Measurements from ENCODE around the gene KRT85. TPM values are rescaled to one million over a fixed set of nuclear protein-coding genes. Genes with fewer than 3 reads are reported as not detected.

Gene KRT85
- total RNA-seq, 1 donor from 2014 or later, result not detected

DNA sequence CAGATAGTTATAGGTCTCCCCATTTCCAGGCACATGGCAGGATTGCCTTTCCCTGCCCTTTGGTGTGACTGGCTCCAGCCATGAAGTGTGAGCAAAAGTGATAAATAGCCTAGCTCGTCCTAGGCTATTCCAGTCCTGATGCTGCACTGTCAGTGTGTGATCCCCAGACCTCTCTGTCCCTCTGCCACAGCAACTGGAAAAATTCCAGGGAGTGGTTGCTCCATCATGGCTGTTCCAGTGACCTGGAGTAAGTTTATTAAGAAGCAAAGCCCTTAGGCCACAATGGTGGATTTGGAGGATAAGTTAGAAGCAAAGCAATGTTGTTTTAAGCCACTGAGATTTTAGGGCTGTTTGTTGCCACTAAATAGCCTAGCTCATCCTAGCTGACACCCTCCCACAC lies 36.2 kb downstream of the KRT85 start:
- Histone ChIP-seq H3K9me3 (ENCODE audit: insufficient read depth, low read depth, low read length) (peaks cover 4% of the 10 kb centered on the region), H4K20me1 (ENCODE audit: insufficient read depth, low read length) (no peaks in the 10 kb centered on the region), H3K36me3 (ENCODE audit: insufficient read depth, low read length) (no peaks in the 10 kb centered on the region), H3K27ac (ENCODE audit: low read depth, low read length) (no peak overlapping the region), H3K27me3 (ENCODE audit: insufficient read depth, low read length) (peaks cover 16% of the 10 kb centered on the region), H3K79me2 (ENCODE audit: insufficient read depth, low read length) (no peaks in the 10 kb centered on the region), H2AFZ (ENCODE audit: low read depth, low read length) (no peak overlapping the region), H3K9ac (ENCODE audit: low read length) (no peak overlapping the region), H3K4me2 (ENCODE audit: low read length) (no peak overlapping the region), H3K4me1 (ENCODE audit: insufficient read depth, low read length) (no peaks in the 10 kb centered on the region), H3K4me3 (ENCODE audit: insufficient read depth, low read depth, low read length) (no peak overlapping the region)
- peaks cover 36% of the 10 kb centered on the region for H3K27me3 Mint-ChIP-seq (ENCODE audit: low read depth, unreplicated experiment)
- TF ChIP-seq, protein P1, sequence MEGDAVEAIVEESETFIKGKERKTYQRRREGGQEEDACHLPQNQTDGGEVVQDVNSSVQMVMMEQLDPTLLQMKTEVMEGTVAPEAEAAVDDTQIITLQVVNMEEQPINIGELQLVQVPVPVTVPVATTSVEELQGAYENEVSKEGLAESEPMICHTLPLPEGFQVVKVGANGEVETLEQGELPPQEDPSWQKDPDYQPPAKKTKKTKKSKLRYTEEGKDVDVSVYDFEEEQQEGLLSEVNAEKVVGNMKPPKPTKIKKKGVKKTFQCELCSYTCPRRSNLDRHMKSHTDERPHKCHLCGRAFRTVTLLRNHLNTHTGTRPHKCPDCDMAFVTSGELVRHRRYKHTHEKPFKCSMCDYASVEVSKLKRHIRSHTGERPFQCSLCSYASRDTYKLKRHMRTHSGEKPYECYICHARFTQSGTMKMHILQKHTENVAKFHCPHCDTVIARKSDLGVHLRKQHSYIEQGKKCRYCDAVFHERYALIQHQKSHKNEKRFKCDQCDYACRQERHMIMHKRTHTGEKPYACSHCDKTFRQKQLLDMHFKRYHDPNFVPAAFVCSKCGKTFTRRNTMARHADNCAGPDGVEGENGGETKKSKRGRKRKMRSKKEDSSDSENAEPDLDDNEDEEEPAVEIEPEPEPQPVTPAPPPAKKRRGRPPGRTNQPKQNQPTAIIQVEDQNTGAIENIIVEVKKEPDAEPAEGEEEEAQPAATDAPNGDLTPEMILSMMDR (IDR thresholded peaks at IDR 0.05; ENCODE audit: insufficient read depth, low read depth, low read length), result no peak
- peaks cover 3% of the 10 kb centered on the region for H3K9me3 Mint-ChIP-seq (ENCODE audit: unreplicated experiment)
- H3K4me1 Mint-ChIP-seq (ENCODE audit: low read depth, unreplicated experiment), result no peaks in the 10 kb centered on the region
- FAIRE-seq (no peak), DNase-seq (ENCODE audit: low read depth) (no peak)
- no peak overlapping the region for H3K27ac Mint-ChIP-seq (ENCODE audit: unreplicated experiment)
- H3K4me3 Mint-ChIP-seq (ENCODE audit: unreplicated experiment), result no peak overlapping the region
- no peaks in the 10 kb centered on the region for H3K36me3 Mint-ChIP-seq (ENCODE audit: low read depth, unreplicated experiment)

DNA sequence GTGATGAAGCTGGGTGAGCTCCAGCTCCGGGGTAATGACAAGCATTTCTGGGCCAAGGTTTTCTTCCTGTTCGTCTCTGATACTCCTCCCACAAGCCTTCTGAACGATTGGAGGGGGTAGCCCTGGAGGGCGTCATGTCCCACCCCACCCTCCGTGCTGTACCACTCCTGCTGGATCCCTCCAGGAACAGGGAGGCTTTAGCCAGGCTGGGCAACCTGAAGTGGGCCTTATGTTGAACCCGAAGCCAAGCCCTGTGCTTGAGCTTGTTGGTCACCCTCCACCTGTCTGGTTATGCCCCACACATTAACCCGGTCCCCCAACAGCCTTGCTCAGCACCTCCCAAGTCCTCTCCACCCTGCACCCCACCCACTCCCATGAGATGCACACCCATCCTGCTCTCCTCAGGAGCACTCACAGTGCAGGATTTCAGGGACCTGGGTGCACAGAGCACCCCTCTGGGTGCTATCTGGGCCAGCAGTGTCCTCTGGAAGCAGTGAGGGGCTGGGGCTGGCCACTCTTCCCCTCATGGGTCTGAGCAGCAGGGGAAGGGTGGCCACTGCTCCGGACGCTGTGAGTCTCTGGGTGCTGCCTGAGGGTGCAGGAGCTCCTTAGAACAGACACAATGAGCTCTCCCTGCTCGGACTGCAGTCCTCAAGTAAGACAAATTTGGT lies 39.3 kb downstream of the KRT85 start:
- H3K4me1 Mint-ChIP-seq (ENCODE audit: low read depth, unreplicated experiment), result no peaks in the 10 kb centered on the region
- no peaks in the 10 kb centered on the region for H3K9me3 ChIP-seq (ENCODE audit: insufficient read depth, low read depth, low read length)
- TF ChIP-seq, protein P1 (IDR thresholded peaks at IDR 0.05; ENCODE audit: insufficient read depth, low read depth, low read length), result no peak
- no peak for TF ChIP-seq EZH2 (IDR thresholded peaks at IDR 0.05; ENCODE audit: insufficient read depth, low read length)
- H2AFZ ChIP-seq (ENCODE audit: low read depth, low read length), result no peak overlapping the region
- no peak overlapping the region for H3K4me3 Mint-ChIP-seq (ENCODE audit: unreplicated experiment)
- H3K4me1 ChIP-seq (ENCODE audit: insufficient read depth, low read length), result no peaks in the 10 kb centered on the region
- H3K9ac ChIP-seq (ENCODE audit: low read length), result no peak overlapping the region
- H3K9me3 Mint-ChIP-seq (ENCODE audit: unreplicated experiment), result peaks cover 1% of the 10 kb centered on the region
- no peak overlapping the region for H3K4me3 ChIP-seq (ENCODE audit: insufficient read depth, low read depth, low read length)
- H4K20me1 ChIP-seq (ENCODE audit: insufficient read depth, low read length), result no peaks in the 10 kb centered on the region
- H3K36me3 ChIP-seq (ENCODE audit: insufficient read depth, low read length), result no peaks in the 10 kb centered on the region
- peaks cover 53% of the 10 kb centered on the region for H3K27me3 Mint-ChIP-seq (ENCODE audit: low read depth, unreplicated experiment)
- H3K27ac Mint-ChIP-seq (ENCODE audit: unreplicated experiment), result no peak overlapping the region
- no peak overlapping the region for H3K4me2 ChIP-seq (ENCODE audit: low read length)
- peaks cover 21% of the 10 kb centered on the region for H3K27me3 ChIP-seq (ENCODE audit: insufficient read depth, low read length)
- no peaks in the 10 kb centered on the region for H3K79me2 ChIP-seq (ENCODE audit: insufficient read depth, low read length)
- FAIRE-seq, result no peak
- no peak for DNase-seq (ENCODE audit: low read depth)
- no peaks in the 10 kb centered on the region for H3K36me3 Mint-ChIP-seq (ENCODE audit: low read depth, unreplicated experiment)
- no peak overlapping the region for H3K27ac ChIP-seq (ENCODE audit: low read depth, low read length)

DNA sequence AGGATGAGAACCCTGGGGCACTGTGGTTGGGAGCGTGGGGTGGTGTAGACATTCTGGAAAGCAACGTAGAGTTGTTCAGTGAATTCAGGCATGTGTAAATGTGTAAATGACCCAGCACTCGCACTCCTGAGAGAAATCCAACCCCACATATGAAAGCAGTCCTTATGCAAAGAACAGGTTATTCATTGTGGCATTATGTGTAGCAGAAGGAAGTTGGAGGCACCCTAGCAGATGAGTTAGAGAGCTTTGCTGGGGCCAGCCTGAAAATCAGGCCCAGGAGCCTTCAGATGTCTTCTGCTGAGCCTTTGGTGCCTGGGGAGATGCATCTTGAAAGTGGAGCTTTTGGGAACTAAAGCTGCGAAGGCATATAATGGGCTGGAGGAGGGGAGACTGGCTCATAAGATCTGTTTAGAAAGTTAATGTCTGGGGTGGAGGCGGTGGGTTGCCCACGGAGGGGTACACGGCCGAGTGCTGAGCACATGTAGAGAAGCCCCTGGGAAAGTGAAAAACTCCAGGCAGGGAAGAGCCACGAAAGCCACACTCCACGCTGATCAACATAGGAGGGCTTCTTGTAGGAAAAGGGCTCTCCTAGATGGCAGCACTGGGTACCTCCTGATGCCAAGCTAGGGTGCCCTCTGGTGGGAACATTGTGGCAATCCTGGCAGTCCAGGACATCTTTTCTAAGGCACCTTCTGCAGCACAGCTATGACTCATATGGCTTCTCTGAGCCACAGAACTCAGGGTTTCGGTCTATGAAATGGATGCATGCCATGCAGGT lies 40.0 kb downstream of the KRT85 start:
- H3K9me3 ChIP-seq (ENCODE audit: insufficient read depth, low read depth, low read length), result no peaks in the 10 kb centered on the region
- FAIRE-seq, result peak; percentile 92
- H3K27ac Mint-ChIP-seq (ENCODE audit: unreplicated experiment), result no peak overlapping the region
- H3K79me2 ChIP-seq (ENCODE audit: insufficient read depth, low read length), result no peaks in the 10 kb centered on the region
- no peaks in the 10 kb centered on the region for H4K20me1 ChIP-seq (ENCODE audit: insufficient read depth, low read length)
- H3K4me2 ChIP-seq (ENCODE audit: low read length), result no peak overlapping the region
- peaks cover 57% of the 10 kb centered on the region for H3K27me3 Mint-ChIP-seq (ENCODE audit: low read depth, unreplicated experiment)
- H3K4me1 ChIP-seq (ENCODE audit: insufficient read depth, low read length), result no peaks in the 10 kb centered on the region
- H2AFZ ChIP-seq (ENCODE audit: low read depth, low read length), result no peak overlapping the region
- H3K27me3 ChIP-seq (ENCODE audit: insufficient read depth, low read length), result peaks cover 21% of the 10 kb centered on the region
- H3K4me3 Mint-ChIP-seq (ENCODE audit: unreplicated experiment), result no peak overlapping the region
- H3K4me1 Mint-ChIP-seq (ENCODE audit: low read depth, unreplicated experiment), result no peaks in the 10 kb centered on the region
- no peak overlapping the region for H3K27ac ChIP-seq (ENCODE audit: low read depth, low read length)
- DNase-seq (ENCODE audit: low read depth), result peak; percentile 80
- H3K36me3 ChIP-seq (ENCODE audit: insufficient read depth, low read length), result no peaks in the 10 kb centered on the region
- H3K36me3 Mint-ChIP-seq (ENCODE audit: low read depth, unreplicated experiment), result no peaks in the 10 kb centered on the region
- TF ChIP-seq, protein P1 (IDR thresholded peaks at IDR 0.05; ENCODE audit: insufficient read depth, low read depth, low read length), result peak; percentile 96
- TF ChIP-seq EZH2 (IDR thresholded peaks at IDR 0.05; ENCODE audit: insufficient read depth, low read length), result no peak
- no peak overlapping the region for H3K9ac ChIP-seq (ENCODE audit: low read length)
- H3K4me3 ChIP-seq (ENCODE audit: insufficient read depth, low read depth, low read length), result no peak overlapping the region
- peaks cover 1% of the 10 kb centered on the region for H3K9me3 Mint-ChIP-seq (ENCODE audit: unreplicated experiment)

Measured in astrocyte (in vitro differentiated cells and primary cell).